Measurements from ENCODE around the gene TMPRSS4.

- no peak for TF ChIP-seq ZBTB33 (IDR thresholded peaks at IDR 0.05)
- TF ChIP-seq CTCF (IDR thresholded peaks at IDR 0.05; ENCODE audit: low read depth, low read length, missing input control): no peak
- TF ChIP-seq MAX (IDR thresholded peaks at IDR 0.05): no peak
Observed at GRCh38 chr11:118049771-118050170, 27.1 kb upstream of the TMPRSS4 start.
